ENCODE data around the gene HS6ST1.

GRCh38 chr2:128274218-128274617 is 44.5 kb downstream of the HS6ST1 start:
- TF ChIP-seq POLR2A (IDR thresholded peaks at IDR 0.05; ENCODE audit: low read depth, low read length) (no peak), CTCF (IDR thresholded peaks at IDR 0.05; ENCODE audit: extremely low read depth in 1 of 2, insufficient read depth in 1 of 2, low read depth in 1 of 2, low read length in 2 of 2) (no peak), EZH2 (IDR thresholded peaks at IDR 0.05; ENCODE audit: borderline replicate concordance, low read depth, low read length, severe bottlenecking) (no peak), MYC (IDR thresholded peaks at IDR 0.05; ENCODE audit: low read depth, low read length) (no peak), POLR2AphosphoS5 (IDR thresholded peaks at IDR 0.05; ENCODE audit: insufficient read depth, low read depth, low read length) (no peak), MAX (IDR thresholded peaks at IDR 0.05; ENCODE audit: insufficient read depth, insufficient read length) (no peak), JUN (IDR thresholded peaks at IDR 0.05; ENCODE audit: borderline replicate concordance, insufficient read depth, insufficient read length, low read depth) (no peak), GATA2 (IDR thresholded peaks at IDR 0.05; ENCODE audit: insufficient read depth, insufficient read length, low read depth, low read length) (no peak)
